ENCODE results near the gene ZG16.
"Not testable (repeated sequence)": the region's sequence is repeated elsewhere in the genome, so short reads cannot be mapped to it uniquely, and the experiment has no call there.

Gene ZG16

DNA sequence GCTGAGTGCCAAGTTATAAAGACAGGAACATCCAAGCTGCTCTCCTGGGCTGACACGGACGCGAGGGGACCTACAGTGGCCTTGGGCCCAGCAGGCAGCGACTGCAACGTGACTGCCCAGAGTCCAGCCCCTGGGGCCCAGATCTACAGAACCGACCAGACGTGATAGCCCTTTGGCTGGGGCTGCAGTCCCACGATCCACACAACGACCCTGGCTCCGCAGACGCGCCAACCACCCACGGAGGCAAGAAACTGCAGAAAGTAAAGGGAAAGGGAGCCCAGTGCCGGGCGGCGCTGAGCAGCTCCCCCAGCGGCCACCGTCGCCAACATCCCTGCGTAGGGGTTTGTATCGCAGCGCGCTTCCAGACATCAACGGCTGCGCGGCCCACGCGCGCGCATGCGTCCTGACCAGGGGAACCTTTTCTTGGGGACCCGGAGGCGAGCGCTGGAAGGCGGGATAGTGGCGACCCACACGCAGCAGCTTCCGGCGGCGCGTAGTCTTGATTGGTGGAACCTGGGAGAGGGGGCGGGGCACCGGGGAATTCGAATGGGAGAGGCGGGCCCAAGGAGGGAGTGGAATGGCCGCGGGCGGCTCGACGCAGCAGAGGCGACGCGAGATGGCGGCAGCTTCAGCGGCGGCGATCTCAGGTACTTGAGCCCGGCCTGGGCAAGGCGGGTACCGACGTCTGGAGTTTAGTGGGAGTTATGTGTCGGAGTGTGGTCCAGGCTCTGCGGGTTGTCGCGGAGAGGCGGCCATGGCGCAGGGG, 12.3 kb downstream of the ZG16 start, which contains the start of gene KIF22:
Gene KIF22, plus strand, starts transcription at position 569 of the 766 bp plus-strand sequence. Its CDS starts 9 bp downstream, at position 578.
- DNase-seq, result peak; percentile 100

GRCh38 chr16:29790949-29791844, 13.1 kb downstream of the ZG16 start:
- no peak for DNase-seq

GRCh38 chr16:29791845-29792807, 14.1 kb downstream of the ZG16 start:
- no peak for DNase-seq

DNA sequence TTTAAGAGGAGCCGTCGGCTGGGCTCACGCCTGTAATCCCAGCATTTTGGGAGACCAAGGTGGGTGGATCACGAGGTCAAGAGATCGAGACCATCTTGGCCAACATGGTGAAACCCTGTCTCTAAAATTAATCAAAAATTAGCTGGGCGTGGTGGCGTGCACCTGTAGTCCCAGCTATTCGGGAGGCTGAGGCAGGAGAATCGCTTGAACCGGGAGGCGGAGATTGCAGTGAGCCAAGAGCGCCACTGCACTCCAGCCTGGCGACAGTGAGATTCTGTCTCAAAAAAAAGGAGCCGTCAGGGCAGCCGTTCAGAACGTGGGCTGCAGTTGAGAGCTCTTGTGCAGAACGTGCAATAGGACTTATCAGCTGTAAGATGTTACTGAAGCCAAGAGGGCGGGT, 15.1 kb downstream of the ZG16 start:
- not testable (repeated sequence) for DNase-seq

DNA sequence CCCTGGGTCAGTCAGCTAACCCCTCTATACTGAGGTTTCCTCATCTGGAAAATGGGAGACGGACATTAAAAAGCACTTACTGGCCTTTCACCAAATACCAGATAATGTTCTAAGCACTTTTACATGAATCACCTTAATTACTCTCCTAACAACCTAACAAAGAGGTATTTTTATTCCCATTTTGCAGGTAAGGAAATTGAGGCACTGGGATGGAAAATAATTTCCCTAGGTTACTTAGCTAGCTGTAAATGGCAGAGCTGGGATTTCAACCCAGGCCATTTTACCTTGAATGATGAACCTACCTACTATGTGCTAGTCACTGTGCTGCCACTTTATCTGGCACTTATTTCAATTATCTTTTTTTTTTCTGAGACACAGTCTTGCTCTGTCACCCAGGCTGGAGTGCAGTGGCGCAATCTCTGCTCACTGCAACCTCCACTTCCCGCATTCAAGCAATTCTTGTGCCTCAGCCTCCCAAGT, 16.2 kb downstream of the ZG16 start:
- DNase-seq, result no peak

GRCh38 chr16:29802416-29802935, 24.4 kb downstream of the ZG16 start:
- no peak for DNase-seq

DNA sequence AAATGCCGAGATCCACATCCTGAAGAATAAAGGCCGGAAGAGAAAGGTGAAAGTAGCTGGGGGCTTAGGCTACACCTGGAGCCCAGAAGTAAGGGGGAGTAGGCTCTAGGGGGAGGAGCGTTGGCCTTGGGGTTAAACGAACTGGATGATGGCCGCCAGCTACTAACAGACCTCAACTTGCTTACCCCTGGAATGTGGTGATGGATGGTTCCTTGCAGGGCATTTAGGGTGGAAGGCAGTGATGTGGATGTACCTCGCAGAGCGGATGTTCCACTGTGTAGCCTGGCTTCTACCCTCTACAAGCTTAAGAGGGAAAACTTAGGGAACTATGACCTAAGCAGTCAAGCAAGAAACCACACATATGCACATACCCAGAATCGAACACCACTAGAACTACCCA, 26.0 kb downstream of the ZG16 start:
- no peak for DNase-seq

DNA sequence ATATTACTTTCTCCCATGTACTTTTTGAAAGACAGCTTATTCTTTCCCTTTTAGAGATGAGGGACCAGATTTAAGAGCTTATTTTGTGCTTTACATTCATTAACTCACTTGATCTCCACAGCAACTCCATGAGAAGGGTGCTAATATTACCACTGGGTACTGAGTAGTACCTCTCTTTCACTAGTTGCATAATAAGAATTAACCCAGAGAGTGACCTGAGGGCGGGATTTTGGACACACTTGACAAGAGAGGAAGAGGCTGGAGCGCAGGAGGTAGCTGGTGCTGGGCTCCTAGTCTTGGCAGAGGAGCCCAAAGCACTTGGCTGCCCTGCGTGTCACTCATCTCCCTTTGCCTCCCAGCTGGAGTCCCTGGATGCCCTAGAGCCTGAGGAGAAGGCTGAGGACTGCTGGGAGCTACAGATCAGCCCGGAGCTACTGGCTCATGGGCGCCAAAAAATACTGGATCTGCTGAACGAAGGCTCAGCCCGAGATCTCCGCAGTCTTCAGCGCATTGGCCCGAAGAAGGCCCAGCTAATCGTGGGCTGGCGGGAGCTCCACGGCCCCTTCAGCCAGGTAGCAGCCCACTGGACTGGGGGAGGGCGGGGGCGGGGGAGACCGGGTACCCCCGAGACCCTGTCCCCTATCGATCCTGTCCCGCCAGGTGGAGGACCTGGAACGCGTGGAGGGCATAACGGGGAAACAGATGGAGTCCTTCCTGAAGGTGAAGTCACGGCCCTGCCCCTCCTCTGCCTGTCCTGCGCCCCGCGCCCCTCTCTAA, 26.6 kb downstream of the ZG16 start:
- no peak for DNase-seq

DNA sequence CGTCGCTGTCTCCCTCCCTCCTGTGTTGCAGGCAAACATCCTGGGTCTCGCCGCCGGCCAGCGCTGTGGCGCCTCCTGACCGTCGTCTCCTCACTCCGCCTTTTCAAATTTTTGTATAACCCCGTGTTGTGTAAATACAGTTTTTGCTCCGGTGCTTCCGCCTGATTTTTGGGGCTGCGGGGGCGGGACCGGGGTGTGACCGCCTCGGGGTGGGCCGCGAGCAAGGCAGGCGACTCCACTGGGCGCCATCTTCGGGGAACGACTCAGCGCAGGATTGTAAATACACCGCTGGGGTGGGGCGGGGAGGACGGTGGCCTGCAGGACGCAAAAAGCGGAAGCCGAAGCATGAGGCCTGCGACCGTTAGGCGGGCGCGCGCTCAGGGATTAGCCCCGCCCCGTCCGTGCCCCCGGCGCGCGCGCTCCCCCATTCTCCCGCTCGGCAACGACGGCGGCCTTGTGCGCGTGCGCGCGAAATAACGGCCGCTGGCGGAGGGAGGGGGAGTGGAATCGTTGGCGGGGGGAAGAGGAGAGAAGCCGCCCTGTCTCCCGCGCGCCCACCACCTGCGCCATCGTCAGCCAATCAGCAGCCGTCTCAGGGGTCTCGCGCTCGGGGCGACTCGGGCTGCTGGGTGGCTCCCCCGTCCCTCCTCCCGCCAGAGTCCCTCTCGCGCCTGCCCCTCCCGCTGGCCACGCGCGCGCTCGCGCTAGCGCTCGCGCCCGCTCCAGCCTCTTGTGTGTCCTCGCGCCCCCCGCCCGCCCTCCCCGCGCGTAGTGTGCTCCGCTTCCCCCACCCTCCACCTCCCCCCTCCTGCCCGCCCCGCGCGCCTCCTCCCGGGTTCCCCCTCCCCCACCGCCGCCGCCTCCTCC, 27.4 kb downstream of the ZG16 start:
- peak; percentile 97 for DNase-seq

- DNase-seq, result no peak
Observed at GRCh38 chr16:29806099-29806579, 28.1 kb downstream of the ZG16 start, which contains the start of gene MAZ. TSS of gene MAZ (plus strand) at chr16:29806529. CDS start at chr16:29806702, 173 bp downstream.

DNA sequence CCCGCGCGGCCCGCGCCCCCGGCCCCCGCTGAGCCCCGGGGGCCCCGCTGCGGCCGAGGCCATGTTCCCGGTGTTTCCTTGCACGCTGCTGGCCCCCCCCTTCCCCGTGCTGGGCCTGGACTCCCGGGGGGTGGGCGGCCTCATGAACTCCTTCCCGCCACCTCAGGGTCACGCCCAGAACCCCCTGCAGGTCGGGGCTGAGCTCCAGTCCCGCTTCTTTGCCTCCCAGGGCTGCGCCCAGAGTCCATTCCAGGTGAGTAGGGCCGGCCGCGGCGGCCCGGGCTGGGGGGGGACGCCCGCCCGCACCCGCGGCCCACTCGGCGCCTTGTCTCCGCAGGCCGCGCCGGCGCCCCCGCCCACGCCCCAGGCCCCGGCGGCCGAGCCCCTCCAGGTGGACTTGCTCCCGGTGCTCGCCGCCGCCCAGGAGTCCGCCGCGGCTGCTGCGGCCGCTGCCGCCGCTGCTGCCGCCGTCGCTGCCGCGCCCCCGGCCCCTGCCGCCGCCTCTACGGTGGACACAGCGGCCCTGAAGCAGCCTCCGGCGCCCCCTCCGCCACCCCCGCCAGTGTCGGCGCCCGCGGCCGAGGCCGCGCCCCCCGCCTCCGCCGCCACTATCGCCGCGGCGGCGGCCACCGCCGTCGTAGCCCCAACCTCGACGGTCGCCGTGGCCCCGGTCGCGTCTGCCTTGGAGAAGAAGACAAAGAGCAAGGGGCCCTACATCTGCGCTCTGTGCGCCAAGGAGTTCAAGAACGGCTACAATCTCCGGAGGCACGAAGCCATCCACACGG, 28.8 kb downstream of the ZG16 start:
- peak; percentile 33 for DNase-seq

- peak; percentile 91 for DNase-seq
Observed at GRCh38 chr16:29807426-29808218, 29.6 kb downstream of the ZG16 start.

GRCh38 chr16:29808219-29808900, 30.3 kb downstream of the ZG16 start:
- DNase-seq, result peak; percentile 18

GRCh38 chr16:29809031-29809747, 31.1 kb downstream of the ZG16 start:
- DNase-seq, result no peak

DNA sequence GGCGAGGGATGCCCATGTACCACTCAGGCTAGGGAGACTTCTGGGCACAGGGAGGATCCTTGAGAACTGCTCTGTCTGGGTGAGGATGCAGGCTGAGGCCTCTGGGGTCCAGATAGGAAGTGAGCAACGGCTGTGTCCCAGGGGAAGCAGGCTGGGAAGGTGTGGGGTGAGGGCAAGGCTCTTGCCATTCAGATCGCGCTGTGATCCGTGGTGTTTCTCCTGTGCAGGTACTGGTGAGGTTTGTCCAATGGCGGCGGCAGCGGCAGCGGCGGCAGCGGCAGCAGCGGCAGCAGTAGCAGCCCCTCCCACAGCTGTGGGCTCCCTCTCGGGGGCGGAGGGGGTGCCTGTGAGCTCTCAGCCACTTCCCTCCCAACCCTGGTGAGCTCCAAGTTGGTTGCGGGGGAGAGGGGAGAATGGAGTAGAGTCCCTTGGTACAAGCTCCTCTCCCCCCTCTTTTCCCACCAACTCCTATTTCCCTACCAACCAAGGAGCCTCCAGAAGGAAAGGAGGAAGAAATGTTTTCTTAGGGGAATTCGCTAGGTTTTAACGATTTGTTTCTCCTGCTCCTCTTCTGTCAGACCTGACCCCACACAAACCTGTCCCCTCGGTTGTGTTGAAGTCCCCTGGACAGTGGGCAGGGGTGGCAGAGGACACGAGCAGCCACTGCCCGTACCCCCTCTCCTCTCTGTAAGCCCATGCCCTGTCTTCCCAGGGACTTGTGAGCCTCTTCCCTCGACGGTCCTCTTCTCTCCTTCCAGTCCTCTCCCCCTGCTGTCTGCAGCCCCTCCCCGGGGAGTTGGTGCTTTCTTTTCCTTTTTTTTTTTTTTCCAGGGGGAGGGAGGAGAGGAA, 32.0 kb downstream of the ZG16 start:
- DNase-seq, result peak; percentile 42

DNA sequence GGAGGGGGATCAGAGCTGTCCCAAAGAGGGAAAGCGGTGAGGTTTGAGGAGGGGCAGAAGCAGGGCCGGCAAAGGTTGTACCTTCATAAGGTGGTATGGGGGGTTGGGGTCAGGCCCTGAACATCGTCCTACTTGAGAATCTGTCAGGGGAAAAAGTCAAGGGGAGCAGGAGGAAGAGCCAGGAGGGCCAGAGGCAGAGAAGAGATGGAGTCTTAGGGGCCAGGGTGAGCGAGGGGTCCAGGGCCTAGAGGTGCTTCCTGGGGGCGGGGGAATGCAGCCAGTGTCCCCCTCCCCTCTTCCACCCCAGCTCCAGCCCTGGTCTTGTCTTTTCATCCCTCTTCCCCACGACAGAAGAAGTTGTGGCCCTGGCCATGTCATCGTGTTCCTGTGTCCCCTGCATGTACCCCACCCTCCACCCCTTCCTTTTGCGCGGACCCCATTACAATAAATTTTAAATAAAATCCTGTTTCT, 32.7 kb downstream of the ZG16 start:
- DNase-seq, result no peak
